Stimulated activated CD8-positive, alpha-beta memory T cell treated with anti-CD3 and anti-CD28 coated beads, Interleukin-4, amount 100 ng/mL, for 1 hour (primary cell): Measurements from ENCODE around the gene NHLRC4.

Experiments used
- DNase-seq, 2 donors: peaks; one replicate each; pipeline ENCODE4 v3.0.0-alpha.2; 2020; ENCODE audit warnings: low read depth in 2 of 2, low spot score in 1 of 2

Gene NHLRC4, protein sequence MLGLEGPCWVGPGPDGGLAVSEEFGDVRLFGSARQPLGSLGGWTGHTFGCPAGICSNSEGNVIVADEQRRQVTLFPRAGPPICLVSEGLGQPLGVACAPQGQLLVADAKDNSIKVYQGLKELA

DNA sequence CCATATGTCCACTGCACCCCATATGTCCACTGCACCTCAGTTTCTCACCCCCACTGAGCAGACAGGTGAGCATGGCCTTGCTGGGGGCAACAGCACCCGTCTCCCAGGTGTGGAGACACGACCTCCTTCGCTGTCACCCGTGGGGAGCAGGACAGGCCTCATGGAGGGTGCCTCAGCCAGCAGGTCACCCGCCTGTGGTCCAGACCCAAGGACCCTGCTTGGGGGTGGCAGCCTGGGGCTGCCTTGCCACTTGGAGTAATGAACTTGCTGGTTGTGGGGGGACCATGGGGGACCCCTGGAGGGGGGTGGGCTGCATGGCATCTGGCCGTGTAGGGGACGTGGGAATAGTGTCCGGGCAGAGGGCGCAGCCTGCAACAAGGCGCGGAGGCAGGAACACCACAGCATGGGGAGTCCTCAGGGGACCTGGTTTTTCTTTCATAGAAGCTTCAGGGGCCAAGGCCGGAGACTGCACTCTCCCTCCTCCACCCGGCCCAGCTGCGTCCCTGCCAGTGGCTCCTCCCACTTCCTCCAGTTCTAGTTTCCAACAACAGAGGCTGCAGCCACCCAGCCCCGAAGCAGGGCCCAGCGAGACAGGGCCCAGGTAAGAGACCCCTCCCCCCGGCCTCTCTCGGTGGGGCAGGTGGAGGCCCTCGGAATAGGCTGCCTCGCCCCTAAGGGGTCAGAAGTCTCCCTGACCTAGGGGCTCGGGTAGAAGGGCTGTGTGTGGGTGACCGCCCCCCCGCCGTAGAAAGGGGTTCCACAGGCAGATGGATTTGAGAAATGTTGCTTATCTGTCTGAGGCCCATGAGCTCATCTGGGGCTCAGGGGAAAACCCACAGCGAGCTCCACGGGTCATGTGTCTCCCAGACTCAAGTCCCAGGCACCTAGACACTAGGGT is at the start of gene NHLRC4:
Gene NHLRC4 (plus strand): TSS at position 531 of the 898 bp plus-strand sequence. CDS start 1,043 bp downstream, outside the sequence.
- DNase-seq, result no peak

GRCh38 chr16:518858-519257 is 47.9 kb upstream of the NHLRC4 start:
- no peak for DNase-seq

- no peak for DNase-seq
Measured at GRCh38 chr16:519425-519824, 47.4 kb upstream of the NHLRC4 start.

GRCh38 chr16:519841-520687 is 46.7 kb upstream of the NHLRC4 start:
- DNase-seq, result no peak

- DNase-seq, result no peak
Measured at GRCh38 chr16:520847-521246, 46.0 kb upstream of the NHLRC4 start.

- DNase-seq, result no peak
Measured at GRCh38 chr16:521381-522210, 45.2 kb upstream of the NHLRC4 start.

DNA sequence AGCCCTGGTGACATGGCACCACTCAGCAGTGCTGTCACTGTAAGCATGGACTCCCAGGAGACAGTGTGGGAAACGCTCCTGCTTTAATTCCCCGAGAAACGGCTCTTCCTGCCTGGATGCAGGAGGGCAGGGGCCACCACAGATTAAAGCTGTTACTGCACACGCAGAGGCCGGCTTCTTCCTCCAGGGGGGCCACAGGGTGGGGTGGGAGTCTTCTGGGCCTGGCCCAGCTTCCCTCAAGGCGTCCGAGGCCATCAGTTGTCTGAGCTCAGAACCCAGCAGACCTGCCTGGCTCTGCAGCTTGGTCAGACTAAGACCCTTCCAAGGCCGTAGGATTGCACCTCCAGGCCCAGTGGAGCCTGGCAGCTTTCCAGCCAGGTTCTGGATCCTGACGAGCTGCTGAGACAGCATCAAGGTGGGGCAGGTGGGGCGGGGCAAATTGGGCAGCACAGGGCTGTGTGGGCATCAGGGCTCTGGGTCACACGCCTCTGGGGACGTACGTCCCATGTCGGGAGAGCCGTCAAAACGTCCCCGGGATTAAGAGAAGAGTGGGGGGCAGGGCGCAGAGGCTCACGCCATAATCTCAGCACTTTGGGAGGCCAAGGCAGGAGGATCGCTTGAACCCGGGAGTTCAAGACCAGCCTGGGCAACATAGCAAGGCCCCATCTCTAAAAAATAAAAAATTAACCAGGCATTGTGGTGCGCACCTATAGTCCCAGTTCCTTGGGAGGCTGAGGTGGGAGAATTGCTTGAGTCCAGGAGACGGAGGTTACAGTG is 44.3 kb upstream of the NHLRC4 start:
- no peak for DNase-seq

DNA sequence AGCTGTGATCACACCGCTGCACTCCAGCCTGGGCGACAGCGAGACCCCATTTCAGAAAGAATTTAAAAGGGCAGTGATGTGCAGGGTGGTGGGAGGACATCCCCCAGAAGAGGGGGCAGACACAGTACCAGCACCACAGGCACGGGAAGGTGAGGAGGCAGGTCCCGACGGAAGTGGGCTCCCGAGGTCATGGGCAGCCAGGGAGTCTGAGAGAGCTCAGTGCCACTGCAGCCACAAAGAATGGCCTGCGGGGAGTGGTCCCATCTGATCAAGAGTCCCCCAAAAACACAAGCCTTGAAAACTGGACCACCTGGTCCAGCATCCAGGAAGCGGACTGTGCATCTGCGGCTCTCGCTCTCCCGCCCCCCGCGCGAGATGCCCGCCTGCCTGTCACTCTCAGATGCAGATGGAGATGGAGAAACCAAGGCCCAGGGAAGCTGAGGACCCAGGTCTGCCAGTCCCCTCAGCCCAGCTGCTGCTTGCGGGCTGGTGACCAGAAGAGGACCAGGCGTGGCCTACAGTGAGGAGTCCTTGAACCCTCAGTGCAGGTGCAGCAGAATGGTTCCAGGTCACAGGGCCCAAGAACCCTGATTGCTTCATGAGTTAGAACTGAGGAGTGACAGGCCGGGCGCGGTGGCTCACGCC is 43.6 kb upstream of the NHLRC4 start:
- DNase-seq, result no peak

GRCh38 chr16:524274-525040 is 42.3 kb upstream of the NHLRC4 start:
- DNase-seq, result no peak

DNA sequence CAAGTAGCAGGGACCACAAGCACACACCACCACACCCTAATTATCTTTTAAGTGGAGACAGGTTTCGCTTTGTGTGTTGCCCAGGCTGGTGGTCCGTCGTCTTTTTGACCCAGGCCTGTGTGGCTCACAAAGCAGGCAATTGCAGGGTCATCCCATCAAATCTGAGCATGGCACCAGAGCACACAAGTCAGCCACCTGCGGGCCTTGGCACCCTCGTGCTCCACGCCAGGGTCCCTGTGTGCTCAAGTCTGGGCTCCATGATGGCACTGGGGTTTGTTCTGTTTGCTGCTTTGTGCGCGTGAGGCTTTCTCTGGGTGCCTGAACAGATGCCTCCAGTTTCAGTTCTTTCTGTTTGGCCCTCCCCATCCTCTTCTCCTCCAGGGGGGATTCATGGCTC is 41.7 kb upstream of the NHLRC4 start:
- DNase-seq, result no peak

DNA sequence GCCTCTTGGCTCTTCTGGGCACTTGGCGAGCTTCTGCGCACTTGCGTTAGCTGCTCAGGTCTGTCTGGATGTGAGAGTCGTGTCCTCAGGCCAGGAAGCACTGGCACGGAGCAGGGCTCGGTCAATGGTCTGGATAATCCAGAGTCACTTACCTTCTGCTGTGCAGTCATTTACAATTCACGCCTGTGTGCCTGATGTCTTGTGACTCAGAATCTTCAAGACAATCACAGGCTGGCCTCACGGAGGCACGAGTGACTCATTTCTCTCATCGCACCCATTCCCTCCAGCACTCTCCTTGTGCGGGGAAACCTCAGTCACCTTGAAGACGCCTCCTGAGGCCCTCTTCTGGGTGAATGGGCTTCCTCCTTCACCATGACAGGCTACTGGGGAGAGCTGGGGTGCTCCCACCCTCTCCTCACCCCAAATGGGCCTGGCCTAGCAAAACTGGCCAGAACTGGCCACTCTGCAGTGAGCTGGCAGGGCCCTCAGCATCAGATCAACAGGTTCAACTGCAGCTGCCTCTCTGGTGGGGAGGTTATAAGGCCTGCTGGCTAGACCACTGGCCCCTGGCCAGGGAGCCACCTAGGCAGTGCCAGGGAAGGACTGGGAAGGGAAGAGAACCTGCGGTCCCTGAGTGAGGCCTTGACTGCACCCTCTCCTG is 41.2 kb upstream of the NHLRC4 start:
- DNase-seq, result peak in 1 of 2 donors; percentile 37

DNA sequence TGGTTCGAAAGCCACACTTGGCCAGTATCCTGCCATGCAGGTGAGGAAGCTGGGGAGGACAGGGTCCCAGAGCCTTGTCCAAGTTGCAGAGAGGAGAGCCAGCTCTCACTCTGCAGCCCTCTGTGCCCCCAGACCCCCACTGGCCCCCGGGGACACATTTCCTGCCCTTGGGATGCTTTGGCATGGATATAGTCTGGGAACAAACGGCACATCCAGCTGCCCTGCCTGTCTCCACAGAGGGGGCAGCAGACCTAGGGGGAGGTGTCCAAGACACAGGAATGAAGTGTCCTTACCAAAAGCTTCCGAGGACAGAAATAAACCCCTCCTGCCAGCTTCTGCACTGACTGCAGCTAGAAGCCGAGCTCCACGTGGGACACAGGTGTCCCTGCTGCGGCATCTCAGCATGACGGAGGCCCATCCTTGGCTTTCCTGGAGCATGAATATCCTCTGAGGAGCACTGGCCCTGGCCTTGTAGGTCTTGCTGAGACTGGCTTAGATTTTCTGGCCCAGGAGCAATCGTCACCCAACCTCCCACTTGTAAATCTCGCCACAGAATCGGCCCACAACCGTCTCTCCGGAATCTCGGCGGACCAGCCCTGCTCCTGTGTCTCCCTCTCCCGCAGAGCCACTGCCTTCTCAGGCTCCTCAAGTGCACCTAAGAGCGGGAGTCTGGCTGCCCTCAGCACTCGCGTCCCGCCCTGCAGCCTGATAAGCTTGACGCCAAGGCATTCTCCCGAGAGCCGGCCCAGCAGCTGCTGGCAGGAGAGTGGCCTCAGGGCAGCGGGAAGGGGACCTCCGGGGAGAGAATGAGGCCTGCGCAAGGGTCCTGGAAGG is 40.4 kb upstream of the NHLRC4 start:
- DNase-seq, result no peak

GRCh38 chr16:527015-527903 is 39.5 kb upstream of the NHLRC4 start, which contains the start of gene CAPN15:
TSS of gene CAPN15 (plus strand) at chr16:527712. CDS start at chr16:546839, 19,127 bp downstream.
- peak; percentile 73 to 75 for DNase-seq

- no peak for DNase-seq
Measured at GRCh38 chr16:528111-529011, 38.4 kb upstream of the NHLRC4 start.

GRCh38 chr16:529012-529575 is 37.7 kb upstream of the NHLRC4 start:
- DNase-seq, result no peak
